Measurements from ENCODE around the gene TEKTIP1.
"Not testable (repeated sequence)": the region's sequence is repeated elsewhere in the genome, so short reads cannot be mapped to it uniquely, and the experiment has no call there.

TEKTIP1 gene

GRCh38 chr19:3573162-3573857 lies 34.3 kb downstream of the TEKTIP1 start:
- Mint-ChIP-seq H3K4me1 (ENCODE audit: low read depth) (peaks cover 17% of the 10 kb centered on the region), H3K36me3 (ENCODE audit: low read depth) (peaks cover 8% of the 10 kb centered on the region), H3K9me3 (no peaks in the 10 kb centered on the region), H3K27me3 (no peaks in the 10 kb centered on the region), H3K27ac (no peak overlapping the region), H3K4me3 (peak overlapping the region; percentile 72)

DNA sequence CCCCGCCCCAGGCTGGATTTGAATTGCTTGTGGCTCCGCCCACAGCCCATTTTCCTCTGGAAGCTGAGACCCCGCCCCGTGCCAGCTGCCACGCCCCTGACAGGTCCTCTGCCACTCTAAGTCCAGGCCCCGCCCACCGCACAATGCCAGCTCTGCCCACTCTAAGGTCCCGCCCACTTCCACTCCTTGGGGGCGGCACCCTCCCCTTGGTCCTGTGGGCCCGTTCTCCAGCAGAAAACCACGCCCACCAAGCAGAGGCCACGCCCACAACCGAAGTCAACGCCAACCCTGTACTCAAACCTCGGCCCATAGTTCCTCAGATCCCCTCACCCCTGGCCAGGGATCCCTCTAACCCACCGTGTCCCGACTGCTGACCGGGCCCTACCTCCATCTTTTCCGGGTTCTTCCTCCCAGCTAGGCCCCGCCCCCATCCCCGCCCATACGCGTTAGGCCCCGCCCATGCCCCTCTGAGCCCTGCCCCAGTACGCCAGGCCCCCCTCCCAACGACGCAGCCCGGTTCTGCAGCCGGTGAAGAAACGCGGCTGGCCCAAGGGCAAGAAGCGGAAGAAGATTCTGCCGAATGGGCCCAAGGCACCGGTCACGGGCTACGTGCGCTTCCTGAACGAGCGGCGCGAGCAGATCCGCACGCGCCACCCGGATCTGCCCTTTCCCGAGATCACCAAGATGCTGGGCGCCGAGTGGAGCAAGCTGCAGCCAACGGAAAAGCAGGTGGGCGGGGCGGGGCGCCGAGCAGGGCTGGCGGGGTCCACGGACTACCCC lies 35.1 kb downstream of the TEKTIP1 start:
- Mint-ChIP-seq H3K4me3 (peak overlapping the region; percentile 72), H3K9me3 (no peaks in the 10 kb centered on the region), H3K27me3 (no peaks in the 10 kb centered on the region), H3K36me3 (ENCODE audit: low read depth) (peaks cover 8% of the 10 kb centered on the region), H3K4me1 (ENCODE audit: low read depth) (peaks cover 17% of the 10 kb centered on the region), H3K27ac (no peak overlapping the region)

GRCh38 chr19:3575260-3575741 lies 36.3 kb downstream of the TEKTIP1 start:
- H3K36me3 Mint-ChIP-seq (ENCODE audit: low read depth), result peaks cover 8% of the 10 kb centered on the region
- peaks cover 17% of the 10 kb centered on the region for H3K4me1 Mint-ChIP-seq (ENCODE audit: low read depth)
- no peak overlapping the region for H3K27ac Mint-ChIP-seq
- no peak overlapping the region for H3K4me3 Mint-ChIP-seq
- H3K9me3 Mint-ChIP-seq, result no peaks in the 10 kb centered on the region
- no peaks in the 10 kb centered on the region for H3K27me3 Mint-ChIP-seq

DNA sequence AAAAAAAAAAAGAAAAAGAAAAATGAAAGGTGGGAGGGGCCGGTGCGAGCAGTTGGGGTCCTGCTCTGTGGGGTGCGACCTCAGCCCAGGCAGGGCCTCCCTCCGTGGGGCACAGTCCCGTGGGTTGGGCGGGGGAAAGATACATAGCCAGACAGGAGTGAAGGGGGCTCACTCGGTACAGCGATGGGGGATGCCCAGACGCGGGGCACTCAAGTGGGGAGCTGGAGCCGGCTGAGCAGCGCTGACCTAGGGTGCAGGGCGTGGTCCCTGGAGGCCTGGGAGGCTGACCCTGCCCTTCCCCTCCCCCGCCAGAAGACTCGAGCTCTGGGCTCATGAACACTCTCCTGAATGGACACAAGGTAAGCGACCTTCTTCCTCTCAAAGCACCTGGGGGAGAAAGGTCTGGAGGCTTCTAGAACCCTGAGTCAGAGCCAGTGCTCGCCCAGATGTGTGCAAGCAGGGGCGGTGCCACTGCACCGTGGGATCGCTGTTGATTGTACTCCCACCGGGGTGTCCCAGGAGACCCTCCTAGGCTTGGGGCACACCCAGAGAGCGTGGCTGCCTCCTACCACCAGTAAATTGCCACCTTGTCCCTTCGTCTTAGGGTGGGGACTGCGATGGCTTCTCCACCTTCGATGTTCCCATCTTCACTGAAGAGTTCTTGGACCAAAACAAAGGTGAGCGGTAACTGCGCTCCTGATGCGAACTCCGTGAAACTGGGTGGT lies 37.1 kb downstream of the TEKTIP1 start:
- H3K27me3 Mint-ChIP-seq, result no peaks in the 10 kb centered on the region
- no peak overlapping the region for H3K4me3 Mint-ChIP-seq
- no peaks in the 10 kb centered on the region for H3K9me3 Mint-ChIP-seq
- H3K27ac Mint-ChIP-seq, result no peak overlapping the region
- H3K4me1 Mint-ChIP-seq (ENCODE audit: low read depth), result peaks cover 17% of the 10 kb centered on the region
- H3K36me3 Mint-ChIP-seq (ENCODE audit: low read depth), result peaks cover 8% of the 10 kb centered on the region

- Mint-ChIP-seq H3K36me3 (ENCODE audit: low read depth) (peaks cover 8% of the 10 kb centered on the region), H3K27me3 (no peaks in the 10 kb centered on the region), H3K4me3 (no peak overlapping the region), H3K27ac (no peak overlapping the region), H3K9me3 (no peaks in the 10 kb centered on the region), H3K4me1 (ENCODE audit: low read depth) (peaks cover 13% of the 10 kb centered on the region)
Measured at GRCh38 chr19:3576696-3577443, 37.9 kb downstream of the TEKTIP1 start.

GRCh38 chr19:3577723-3578344 lies 38.9 kb downstream of the TEKTIP1 start:
- Mint-ChIP-seq H3K36me3 (ENCODE audit: low read depth) (peaks cover 8% of the 10 kb centered on the region), H3K27ac (no peak overlapping the region), H3K4me3 (no peak overlapping the region), H3K27me3 (no peaks in the 10 kb centered on the region), H3K4me1 (ENCODE audit: low read depth) (peaks cover 7% of the 10 kb centered on the region), H3K9me3 (no peaks in the 10 kb centered on the region)

- no peak overlapping the region for H3K27ac Mint-ChIP-seq
Measured at GRCh38 chr19:3578390-3578789, 39.4 kb downstream of the TEKTIP1 start.

GRCh38 chr19:3580156-3580934 lies 41.4 kb downstream of the TEKTIP1 start:
- no peak overlapping the region for H3K4me3 Mint-ChIP-seq
- H3K36me3 Mint-ChIP-seq (ENCODE audit: low read depth), result peaks cover 3% of the 10 kb centered on the region
- H3K4me1 Mint-ChIP-seq (ENCODE audit: low read depth), result no peaks in the 10 kb centered on the region
- H3K27me3 Mint-ChIP-seq, result no peaks in the 10 kb centered on the region
- H3K9me3 Mint-ChIP-seq, result no peaks in the 10 kb centered on the region
- H3K27ac Mint-ChIP-seq, result no peak overlapping the region

More at GRCh38 chr19:3578390-3578789, 39.4 kb downstream of the TEKTIP1 start:
- Mint-ChIP-seq H3K27me3 (no peaks in the 10 kb centered on the region), H3K9me3 (no peaks in the 10 kb centered on the region), H3K36me3 (ENCODE audit: low read depth) (peaks cover 8% of the 10 kb centered on the region), H3K4me3 (no peak overlapping the region), H3K4me1 (ENCODE audit: low read depth) (peaks cover 7% of the 10 kb centered on the region)

- H3K4me1 Mint-ChIP-seq (ENCODE audit: low read depth); H3K9me3 Mint-ChIP-seq; H3K27me3 Mint-ChIP-seq; H3K4me3 Mint-ChIP-seq; H3K27ac Mint-ChIP-seq; H3K36me3 Mint-ChIP-seq (ENCODE audit: low read depth): not testable (repeated sequence)
Measured at GRCh38 chr19:3581792-3582191, 42.8 kb downstream of the TEKTIP1 start.

- not testable (repeated sequence) for H3K36me3 Mint-ChIP-seq (ENCODE audit: low read depth); H3K4me1 Mint-ChIP-seq (ENCODE audit: low read depth); H3K4me3 Mint-ChIP-seq; H3K9me3 Mint-ChIP-seq; H3K27ac Mint-ChIP-seq; H3K27me3 Mint-ChIP-seq
Measured at GRCh38 chr19:3584036-3584802, 45.2 kb downstream of the TEKTIP1 start.

DNA sequence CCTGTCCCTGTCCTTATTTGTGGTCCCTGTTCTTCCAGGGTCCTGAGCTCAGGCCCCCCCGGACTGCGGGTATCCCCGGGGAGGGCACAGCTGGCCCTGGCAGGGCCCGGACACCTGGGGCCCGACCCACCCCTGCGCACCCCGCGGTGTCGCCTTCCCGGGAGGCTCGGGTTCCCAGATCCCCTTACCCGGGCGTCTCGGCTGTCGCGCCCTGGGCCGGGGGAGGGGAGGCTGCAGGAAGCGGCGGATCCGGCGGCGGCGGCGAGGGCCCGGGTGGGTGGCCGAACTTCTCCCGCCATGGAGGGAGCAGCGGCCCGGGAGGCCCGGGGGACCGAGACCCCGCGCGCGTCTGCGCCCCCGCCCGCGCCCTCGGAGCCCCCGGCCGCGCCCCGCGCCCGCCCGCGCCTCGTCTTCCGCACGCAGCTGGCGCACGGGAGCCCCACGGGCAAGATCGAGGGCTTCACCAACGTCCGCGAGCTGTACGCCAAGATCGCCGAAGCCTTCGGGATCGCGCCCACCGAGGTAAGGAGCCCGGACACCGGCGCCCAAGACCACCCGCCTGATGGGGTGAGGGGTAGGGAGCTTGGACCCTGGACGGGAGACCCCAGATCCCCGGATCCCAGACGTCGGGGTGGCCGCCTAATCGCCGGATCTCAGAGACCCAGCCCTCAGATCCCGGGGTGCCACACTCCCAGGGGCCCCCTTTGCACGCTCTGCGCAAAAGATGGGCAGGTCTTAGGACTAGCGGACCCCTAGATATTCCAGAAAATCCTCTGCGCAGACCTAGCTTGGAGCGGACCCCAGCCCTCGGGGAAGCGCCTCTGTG lies 46.5 kb downstream of the TEKTIP1 start, which contains the start of gene GIPC3:
Gene GIPC3, plus strand, starts transcription at position 178 of the 826 bp plus-strand sequence. Its CDS starts 120 bp downstream, at position 298.
- no peak within 1 kb of the TSS for H3K27ac Mint-ChIP-seq

GRCh38 chr19:3586127-3586626 lies 47.2 kb downstream of the TEKTIP1 start:
- Mint-ChIP-seq H3K27me3 (no peaks in the 10 kb centered on the region), H3K27ac (no peak overlapping the region), H3K4me3 (no peak overlapping the region), H3K9me3 (no peaks in the 10 kb centered on the region), H3K4me1 (ENCODE audit: low read depth) (no peaks in the 10 kb centered on the region), H3K36me3 (ENCODE audit: low read depth) (no peaks in the 10 kb centered on the region)

More for the DNA sequence above, 46.5 kb downstream of the TEKTIP1 start, which contains the start of gene GIPC3:
- no peak within 1 kb of the TSS for H3K4me3 Mint-ChIP-seq
- H3K9me3 Mint-ChIP-seq, result no peaks in the 10 kb centered on the region
- H3K4me1 Mint-ChIP-seq (ENCODE audit: low read depth), result no peaks in the 10 kb centered on the region
- H3K27me3 Mint-ChIP-seq, result no peaks in the 10 kb centered on the region
- H3K36me3 Mint-ChIP-seq (ENCODE audit: low read depth), result no peaks in the 10 kb centered on the region

All from stimulated activated naive CD8-positive, alpha-beta T cell treated with anti-CD3 and anti-CD28 coated beads, Interleukin-15, Interleukin-2, amounts not matched to agents 100 ng/mL and 50 ng/mL, for 24 hours (primary cell).